Fibroblast of lung (primary cell): ENCODE data around the gene ADH4.

ENCODE experiments used
- EZH2 ChIP-seq: IDR thresholded peaks from 2 replicates; pipeline ENCODE4 v1.5.1; 2012; ENCODE audit warnings: low read length, control low read depth, mild to moderate bottlenecking; ENCODE audit errors: missing control alignments
- TF ChIP-seq, protein P1 (sequence below), 2 donors: IDR thresholded peaks in 1 of 2; conservative IDR thresholded peaks in 1 of 2; 1 replicate in 1 of 2; 2 replicates in 1 of 2; pipeline ENCODE4 v1.5.1; 2011 to 2012; ENCODE audit warnings: low read length in 2 of 2, control low read depth in 1 of 2, inconsistent platforms in 1 of 2, low read depth in 1 of 2, mild to moderate bottlenecking in 1 of 2

- TF ChIP-seq, protein P1, sequence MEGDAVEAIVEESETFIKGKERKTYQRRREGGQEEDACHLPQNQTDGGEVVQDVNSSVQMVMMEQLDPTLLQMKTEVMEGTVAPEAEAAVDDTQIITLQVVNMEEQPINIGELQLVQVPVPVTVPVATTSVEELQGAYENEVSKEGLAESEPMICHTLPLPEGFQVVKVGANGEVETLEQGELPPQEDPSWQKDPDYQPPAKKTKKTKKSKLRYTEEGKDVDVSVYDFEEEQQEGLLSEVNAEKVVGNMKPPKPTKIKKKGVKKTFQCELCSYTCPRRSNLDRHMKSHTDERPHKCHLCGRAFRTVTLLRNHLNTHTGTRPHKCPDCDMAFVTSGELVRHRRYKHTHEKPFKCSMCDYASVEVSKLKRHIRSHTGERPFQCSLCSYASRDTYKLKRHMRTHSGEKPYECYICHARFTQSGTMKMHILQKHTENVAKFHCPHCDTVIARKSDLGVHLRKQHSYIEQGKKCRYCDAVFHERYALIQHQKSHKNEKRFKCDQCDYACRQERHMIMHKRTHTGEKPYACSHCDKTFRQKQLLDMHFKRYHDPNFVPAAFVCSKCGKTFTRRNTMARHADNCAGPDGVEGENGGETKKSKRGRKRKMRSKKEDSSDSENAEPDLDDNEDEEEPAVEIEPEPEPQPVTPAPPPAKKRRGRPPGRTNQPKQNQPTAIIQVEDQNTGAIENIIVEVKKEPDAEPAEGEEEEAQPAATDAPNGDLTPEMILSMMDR (conservative IDR thresholded peaks at IDR 0.05 in 1 of 2, IDR thresholded peaks at IDR 0.05 in 1 of 2; ENCODE audit: low read depth in 1 of 2, low read length in 2 of 2), result no peak
- no peak for TF ChIP-seq EZH2
Measured at GRCh38 chr4:99136329-99136728, 7.8 kb downstream of the ADH4 start.
